Activated CD8-positive, alpha-beta memory T cell treated with anti-CD3 and anti-CD28 coated beads, Interleukin-2, amount 50 U/mL, for 24 hours (primary cell): ENCODE measurements around the gene CH25H.
"Not testable (repeated sequence)": the region's sequence is repeated elsewhere in the genome, so short reads cannot be mapped to it uniquely, and the experiment has no call there.

Source experiments
- DNase-seq: peaks from one replicate; pipeline ENCODE4 v3.0.0-alpha.2; 2020; ENCODE audit errors: extremely low read depth

The CH25H gene

DNA sequence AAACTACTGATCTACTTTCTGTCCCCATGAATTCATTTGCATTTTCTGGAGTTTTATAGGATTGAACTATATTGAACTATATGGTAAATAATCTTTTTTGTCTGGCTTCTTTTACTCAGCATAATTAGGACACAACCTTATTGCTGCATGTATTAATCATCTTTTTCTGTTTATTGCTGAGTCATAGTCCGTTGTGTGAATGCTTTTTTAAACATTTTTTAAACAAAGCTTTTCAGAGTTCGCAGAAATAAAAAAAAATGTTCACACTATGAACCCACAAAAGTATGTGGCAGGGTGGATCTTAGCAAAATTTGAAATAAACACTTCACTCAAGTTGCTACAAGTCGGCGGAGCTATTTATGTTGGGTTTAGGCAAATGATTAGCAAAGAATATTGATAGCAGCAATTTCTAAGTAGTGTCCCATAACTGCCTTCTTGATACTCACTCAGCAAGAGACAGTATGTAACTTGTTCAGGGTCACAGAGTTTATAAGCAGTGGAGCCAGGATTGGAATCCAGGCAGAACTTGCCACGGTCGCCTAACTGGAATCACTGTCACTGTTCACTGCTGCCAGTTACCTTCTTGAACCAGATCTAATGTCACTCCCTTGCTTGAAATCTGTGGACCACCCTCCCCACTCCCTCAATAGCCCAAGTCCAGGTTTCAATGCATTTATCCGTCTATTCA, 5.6 kb downstream of the CH25H start:
- DNase-seq: no peak

DNA sequence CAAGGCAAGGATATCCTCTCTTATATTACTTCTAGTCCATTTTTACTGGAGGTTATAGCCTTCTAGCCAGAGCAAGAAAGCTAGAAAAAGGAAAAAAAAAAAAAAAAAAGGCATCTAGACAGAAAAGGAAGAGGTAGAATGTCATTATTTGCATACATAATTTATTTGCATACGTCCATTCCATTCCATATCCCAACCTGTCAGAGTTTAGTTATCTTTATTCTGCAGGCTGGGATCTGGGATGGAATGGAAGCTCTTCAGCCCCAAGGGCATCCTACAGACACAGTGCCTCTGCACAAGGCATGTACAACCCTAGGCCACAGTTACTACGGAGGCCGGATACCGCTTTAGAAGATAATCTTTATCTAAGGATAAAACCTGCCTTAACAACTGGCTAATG, 9.6 kb downstream of the CH25H start:
- DNase-seq: no peak

DNA sequence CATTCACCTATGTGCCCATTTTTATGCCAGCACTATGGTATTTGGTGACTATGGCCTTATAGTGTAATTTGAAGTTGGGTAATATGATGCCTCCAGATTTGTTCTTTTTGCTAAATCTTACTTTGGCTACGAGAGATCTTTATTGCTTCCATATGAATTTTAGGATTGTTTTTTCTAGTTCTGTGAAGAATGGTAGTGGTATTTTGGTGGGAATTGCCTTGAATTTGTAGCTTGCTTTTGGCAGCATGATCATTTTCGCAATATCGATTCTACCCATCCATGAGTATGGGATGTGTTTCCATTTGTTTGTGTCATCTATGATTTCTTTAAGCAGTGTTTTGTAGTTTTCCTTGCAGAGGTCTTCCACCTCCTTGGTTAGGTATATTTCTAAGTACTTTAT, 15.8 kb downstream of the CH25H start:
- DNase-seq: not testable (repeated sequence)

DNA sequence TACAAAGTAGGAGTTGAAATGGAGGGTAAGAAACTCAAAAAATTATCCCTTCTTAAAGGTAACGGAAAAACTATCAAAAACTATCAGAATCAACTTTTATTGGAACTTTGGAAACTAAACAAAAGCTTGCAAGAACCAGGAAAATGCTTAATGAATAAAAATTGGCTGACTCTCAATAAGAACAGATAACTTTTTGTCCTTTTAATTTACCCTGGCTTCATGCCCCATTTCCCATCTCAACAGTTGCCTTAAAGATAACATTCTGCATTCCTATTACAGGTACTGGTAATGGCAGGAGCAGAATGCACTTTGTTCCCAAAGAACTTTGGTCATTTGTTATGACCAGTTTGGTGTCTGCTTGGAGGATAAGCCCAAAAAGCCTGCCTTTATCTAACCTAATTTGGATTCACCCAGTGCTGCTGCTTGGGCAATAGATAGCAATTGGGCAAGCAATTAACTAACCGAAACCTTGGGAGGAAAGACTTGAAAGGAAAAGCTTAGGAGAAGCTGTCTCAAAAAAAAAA, 17.8 kb downstream of the CH25H start:
- DNase-seq: no peak

DNA sequence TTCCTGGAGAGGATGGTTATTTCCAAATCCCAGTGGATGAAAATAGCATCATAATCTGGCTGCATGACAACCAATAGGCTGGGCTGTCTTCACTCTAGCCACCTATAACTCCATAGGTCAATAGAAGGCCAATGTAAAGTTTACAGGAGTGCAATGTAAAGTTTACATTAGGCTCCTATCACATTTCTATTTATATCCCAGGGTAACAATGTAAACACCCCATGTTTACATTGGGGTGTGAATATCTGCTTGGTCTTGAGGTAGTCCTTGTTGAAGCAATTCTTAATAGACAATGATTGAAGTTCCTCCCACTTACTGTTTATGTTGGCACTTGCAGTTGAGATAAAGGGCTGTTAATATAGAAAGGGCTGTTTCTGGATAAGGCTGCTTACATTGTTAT, 21.5 kb downstream of the CH25H start:
- no peak for DNase-seq

DNA sequence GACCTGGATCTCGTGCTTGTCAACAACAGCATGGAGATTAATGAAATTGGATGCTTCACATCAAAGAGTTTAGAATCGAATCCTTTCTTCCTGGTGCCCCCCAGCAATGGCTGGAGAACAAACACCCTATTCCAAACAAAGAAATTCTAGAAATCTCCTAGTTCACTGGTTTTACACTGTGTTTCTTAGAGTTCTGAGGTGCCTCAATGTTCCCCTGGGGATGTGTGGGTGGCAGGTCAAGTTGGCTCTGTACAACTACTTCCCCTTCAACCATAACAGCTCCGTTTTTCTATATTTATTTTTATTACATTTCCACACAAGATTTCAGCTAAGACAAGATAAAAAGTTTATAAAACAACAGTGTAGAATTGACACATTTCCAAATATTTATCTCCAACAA, 22.5 kb downstream of the CH25H start:
- DNase-seq: no peak

DNA sequence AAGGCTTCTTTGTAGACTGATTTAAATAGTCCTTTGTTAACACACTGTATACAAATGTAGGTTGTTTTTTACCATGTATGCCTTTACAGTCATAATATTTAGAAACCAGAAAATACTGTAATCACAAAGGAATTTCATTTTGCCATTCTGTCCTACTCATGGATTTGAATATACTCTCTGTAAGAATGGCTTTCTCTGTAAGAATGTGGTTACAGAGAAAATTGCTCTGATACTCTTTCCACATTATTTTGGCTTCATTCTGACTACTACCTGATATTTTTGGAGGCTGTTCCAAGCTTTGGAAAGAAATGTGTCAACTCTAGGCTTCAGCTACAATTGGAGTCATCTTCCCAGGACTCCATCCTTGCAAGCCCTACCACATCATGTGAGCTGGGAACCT, 23.5 kb downstream of the CH25H start:
- no peak for DNase-seq

DNA sequence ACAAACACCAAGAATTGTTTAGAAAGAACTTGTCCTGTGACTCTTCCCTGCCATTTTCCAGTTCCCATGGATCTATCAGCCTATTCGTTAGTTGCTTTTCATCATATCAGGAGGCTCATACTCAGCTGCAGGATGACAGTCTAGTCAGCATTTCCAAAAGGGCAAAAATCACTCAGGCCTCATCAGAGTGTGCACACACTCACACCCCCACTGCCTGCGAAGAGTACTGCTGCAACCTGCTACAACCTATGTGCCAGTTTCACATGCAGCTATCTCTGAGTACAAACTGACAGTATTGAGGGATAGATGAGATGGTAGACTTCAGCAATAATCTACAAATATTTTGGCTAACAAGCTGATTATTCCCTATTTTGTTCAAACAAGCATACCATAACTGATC, 24.2 kb downstream of the CH25H start:
- no peak for DNase-seq

DNA sequence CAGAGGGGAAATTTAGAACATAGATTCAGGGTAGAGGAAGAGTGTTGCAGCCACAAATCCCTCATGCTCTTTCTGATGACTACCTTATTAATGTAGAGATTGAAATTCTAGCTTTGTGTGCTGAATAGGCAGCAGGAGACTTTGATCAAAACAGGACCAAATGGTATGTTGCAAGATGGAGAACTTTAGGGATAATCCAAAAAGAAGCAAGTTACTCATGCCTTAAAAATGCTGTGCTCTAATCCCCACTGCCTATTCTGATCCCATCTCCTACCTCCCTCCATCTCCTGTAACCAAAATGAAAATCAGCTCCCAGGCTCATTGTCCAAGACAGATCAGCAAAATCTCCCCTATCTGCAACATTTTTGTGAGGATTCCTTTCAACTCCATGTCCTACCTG, 31.3 kb downstream of the CH25H start:
- no peak for DNase-seq

DNA sequence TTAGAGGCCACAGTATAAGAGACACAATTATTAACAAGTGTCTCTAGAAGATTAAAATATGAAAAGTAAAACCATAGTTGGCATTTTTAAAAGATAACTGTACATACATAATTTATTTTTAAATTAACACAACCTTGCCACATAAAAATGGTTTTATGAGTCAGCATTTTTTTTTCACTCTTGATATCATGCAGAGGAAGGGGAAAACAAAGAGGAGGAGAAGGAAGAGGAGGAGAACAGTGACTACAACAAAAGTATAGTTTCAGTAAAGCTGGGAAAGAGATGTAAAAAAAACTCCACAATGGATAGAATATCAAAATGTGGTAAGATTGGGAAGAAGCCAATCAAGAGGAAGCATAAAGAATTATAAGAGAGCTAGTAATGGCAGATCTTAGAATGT, 34.0 kb downstream of the CH25H start:
- no peak for DNase-seq

DNA sequence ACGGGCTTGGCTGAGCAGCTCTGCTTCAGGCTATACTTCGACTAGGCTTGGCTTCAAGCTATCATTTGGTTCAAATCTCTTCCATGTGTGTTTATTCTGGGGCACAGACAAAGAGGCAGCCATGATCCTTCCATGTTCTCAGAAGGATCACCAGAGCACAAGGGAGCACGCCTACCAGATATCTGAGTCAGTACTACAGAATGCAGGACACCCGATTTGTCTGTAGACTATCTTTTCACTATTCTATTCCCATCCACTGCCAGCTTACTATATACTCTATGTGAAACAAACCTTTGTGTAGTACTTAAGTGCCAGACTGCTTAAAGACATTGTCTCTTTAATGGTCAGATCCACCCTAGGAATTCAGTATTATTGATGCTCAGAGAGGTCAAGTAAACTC, 35.1 kb downstream of the CH25H start:
- no peak for DNase-seq

DNA sequence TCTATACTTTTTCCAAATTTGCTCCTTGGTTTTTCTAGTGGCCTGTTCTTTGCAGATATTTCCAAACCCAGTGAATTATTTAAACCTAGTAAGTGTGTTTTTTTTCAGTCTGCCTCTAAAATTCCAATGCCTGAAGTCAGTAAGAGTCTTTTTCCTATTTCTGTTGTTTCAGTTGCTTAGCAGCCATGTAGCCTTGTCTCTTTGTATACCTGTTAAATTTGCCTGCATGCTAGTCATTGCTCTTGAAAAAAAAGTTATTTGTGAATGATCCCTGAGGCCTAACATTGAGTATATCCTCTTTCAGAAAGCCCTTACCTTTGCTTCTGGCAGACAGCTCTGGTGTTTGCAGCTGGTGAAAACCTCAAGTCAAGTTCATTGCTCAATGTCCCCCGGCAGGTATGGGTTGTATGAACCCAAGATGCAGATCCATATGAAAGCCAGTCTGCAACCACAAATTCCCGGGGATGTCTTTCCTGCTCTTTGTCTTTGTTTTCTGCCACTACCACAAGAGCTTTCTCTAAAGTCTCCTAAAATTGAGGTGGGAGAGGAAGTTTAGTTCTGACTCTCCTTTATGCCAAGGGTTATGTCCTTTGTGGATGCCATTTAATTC, 35.7 kb downstream of the CH25H start:
- no peak for DNase-seq

DNA sequence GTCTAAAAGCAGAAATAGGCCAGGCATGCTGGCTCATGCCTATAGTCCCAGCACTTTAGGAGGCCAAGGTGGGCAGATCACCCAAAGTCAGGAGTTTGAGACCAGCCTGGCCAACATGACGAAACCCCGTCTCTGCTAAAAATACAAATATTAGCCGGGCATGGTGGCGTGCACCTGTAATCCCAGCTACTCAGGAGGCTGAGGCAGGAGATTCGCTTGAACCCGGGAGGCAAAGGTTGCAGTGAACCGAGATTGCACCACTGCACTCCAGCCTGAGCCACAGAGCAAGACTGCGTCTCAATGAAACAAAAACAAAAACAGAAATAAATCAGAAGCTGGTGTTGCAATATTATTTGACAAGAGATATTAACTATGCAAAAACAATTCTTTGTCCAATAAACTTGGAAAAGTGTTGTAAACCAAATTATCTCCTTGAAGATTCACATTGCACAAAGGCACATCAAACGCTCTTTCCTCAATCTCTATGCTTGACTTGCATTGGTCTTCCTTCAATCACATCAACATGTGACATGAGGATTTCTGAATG, 38.7 kb downstream of the CH25H start:
- not testable (repeated sequence) for DNase-seq

DNA sequence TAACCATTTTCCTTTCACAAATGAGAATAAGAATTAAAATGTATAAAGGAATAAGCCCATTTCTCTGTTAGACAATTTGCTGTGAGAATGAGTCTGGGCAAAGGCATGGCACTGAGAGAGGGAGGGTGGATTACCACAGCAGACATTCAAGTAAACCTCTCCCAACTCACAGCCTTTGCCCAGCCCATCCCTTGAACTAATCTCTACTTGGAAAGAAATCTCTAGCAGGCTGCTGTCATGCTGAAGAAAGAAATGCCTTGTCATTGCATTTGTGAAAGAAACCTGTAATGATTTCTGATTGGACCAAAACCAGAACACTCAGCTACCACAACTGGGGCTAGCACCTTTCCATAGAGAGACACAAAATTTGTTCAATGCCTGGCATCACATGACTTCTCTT, 39.2 kb downstream of the CH25H start:
- DNase-seq: no peak

DNA sequence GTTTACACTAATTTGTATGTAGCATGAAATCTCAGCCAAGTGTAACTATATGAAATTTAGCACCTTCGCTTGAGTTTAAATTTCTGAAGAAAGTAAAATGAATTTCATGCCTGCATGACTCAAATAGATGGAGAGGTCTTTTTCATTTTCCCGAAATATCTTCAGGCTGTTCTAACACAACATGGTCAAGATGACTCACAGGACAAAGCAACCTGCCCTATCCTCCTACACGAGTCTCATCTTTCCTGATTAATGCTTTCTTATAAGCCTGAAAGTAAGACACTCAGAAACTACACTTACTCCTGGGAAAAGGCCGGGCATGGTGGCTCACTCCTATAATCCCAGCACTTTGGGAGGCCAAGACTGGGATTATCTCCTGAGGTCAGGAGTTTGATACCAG, 41.2 kb downstream of the CH25H start:
- no peak for DNase-seq

DNA sequence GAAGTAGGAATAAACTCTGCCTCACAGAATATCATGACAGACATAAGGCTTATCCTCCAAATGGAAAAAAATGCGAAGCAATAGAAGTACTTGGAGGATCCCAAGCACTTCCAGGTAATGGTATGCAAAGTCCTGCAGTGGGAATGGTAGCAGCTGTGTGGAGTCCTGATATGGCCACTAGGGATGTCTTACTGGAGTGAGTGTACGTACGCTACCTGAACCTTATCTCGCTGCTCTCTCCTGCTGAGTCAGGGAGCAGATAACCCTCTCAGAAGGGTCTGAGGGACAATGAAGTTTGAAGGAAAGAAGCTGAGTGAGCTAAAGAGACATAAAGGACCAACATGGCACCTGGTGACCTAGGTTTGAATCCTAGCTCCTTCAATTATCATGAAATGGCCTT, 42.2 kb downstream of the CH25H start:
- DNase-seq: no peak

DNA sequence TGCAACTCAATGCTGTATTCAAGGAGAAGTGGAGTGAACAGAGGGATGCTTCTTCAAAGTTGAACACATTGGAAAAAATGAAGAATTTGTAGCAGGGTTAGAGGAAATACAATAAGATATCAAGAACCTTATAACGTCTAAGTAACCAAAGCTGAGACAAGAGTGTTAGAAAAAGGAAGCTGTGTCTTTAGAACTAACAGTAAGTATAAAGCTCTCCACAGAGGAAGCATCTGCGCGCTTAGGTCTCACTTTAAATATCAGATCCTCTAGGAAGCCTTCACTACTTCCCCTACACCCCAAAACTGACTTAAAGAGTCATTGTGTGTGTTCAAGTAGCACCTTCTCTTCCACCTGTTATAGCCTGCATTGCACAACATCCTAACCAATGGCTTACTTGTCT, 43.0 kb downstream of the CH25H start:
- no peak for DNase-seq

DNA sequence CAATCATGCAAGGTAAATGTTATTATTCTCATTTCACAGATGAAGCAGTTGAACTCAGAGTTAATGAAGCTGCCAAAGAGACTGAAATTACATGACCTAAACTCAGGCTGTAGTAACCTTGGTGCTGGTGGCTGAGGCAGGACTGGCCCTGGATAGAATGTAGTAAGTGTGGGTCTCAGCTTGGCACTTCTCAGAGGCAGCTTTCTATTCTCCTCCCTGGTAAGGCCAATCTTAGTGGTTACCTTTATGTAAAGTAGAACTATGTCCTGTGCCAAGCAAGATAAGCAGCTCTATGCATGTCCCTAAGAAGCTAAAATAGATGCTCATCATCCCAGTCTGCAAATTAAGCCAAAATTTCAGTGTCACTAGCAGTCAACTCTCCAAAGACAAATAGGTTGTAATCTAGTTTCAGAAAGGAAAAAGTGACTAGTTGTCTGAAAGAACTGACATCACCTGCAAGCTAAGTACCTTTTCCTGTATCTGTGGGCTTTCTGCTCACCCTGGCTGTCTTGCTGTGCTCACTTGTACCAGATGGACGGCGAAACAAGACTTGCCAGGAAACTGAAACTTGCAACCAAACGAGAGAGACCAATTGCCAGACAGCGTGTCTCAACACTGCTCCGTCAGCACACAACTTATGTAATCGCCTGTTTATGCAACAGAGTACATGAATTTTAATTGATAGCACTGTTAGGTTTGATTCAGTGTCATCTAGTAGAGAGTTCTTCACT, 43.7 kb downstream of the CH25H start:
- peak; percentile 23 for DNase-seq

DNA sequence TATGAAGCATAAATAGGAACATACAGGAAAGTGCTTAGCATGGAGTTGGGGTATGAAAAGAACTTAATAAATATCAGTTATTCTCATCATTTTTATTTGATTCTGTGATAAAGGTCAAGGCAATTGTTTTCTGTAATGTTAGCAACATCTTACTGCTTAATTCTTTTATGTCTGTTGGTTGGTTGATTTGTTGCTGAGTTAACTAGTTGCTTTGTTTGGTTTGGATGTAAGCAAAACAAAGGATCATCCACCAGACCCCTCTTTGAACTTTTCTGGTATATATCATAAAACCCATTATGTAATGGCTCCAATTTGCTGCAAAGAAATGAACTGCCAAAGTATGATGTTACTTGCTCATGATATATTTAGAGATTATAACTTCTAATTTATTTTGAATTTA, 44.5 kb downstream of the CH25H start:
- DNase-seq: no peak

DNA sequence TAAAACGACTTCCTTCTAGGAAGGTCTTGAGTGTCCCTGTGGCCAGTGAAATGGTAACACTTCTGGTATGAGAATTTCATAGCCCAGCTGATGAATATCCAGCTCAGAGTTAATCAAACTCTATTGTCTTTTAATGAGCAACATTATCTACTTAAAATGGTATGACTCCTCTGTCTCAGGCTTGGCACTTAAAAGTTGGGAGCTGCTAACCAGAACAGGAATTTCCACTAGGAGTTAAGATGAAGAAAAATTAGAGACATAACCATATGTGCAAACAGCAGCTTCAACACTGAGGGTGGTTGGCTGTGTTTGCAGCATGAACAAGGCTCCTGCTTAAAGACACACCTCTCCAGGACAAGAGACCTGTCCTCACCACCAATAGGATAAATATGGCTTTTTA, 46.8 kb downstream of the CH25H start:
- DNase-seq: no peak

DNA sequence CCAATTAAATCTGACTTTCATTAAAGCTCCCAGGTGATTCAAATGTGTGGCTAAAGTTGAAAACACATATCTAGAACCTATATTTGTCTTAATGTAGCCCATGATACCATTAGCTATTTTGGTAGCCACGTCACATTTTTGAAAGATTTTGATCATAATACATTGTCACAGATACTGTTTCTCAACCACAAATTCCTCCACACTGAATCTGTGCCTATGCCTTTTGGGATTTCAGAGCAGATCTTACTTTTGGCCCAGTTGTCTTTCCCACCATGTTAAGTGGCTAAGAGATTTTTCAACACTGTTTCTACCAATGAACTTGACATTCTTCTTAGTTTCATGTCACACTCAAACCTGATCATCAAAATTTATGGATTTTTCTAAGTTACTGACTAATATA, 47.4 kb downstream of the CH25H start:
- no peak for DNase-seq

DNA sequence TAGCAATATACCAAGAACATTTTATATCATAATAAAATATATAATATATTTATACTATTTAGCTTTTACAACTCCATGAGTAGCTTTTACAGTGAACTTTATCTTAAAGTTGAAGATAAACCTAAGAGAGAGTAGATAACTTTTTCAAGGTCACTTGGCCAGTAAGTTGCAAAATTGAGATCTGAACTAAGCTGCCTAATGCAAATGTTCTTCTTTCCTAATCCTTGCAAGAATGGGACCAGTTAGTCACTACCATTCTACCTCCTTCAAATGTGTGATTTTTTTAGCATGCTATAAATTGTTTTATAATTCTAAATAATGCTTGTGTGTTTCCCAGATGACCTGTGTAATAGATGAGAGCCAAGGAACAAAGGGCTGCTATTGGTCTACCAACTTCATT, 47.8 kb downstream of the CH25H start:
- no peak for DNase-seq

DNA sequence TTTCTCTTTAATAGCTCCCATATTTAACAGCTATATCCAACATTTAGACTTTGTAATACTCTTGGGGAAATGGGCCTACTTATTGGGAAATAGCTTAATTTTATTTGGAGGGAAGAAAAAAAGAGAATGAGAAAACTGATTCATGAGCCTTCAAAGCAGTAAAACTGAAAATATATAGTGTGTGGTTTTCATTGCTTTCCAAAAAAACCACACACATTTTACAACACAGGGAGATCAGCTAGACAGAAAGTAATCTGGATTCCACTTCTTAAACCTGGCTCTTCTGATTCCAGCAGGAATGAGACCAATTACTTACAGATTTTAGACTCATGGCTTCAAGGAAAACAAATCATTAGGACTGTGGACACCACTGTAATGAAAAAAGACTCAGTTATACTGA, 48.7 kb downstream of the CH25H start:
- DNase-seq: no peak
